Breast epithelium (tissue), 4 donors: ENCODE measurements around the gene SDCBP2. TPM values are rescaled to one million over a fixed set of nuclear protein-coding genes. Genes with fewer than 3 reads are reported as not detected.

Experiments used
- DNase-seq, 2 donors: peaks; one replicate each; pipeline ENCODE4 v3.0.0-alpha.2; 2019; ENCODE audit warnings: low spot score in 2 of 2
- H3K27ac ChIP-seq, 2 donors: fragments of 200-600 bp; sonication (generic) in 1 of 2; one replicate each; pipeline ENCODE4 v1.5.1; 2016 to 2019; ENCODE audit warnings: mild to moderate bottlenecking in 1 of 2
- H3K27me3 ChIP-seq, 2 donors: fragments of 200-600 bp; sonication (generic) in 1 of 2; one replicate each; pipeline versions ENCODE4 v1.5.1 to v1.6.0; 2017 to 2019; ENCODE audit warnings: control low read depth in 1 of 2, mild to moderate bottlenecking in 1 of 2
- H3K36me3 ChIP-seq: fragments of 200-600 bp; one replicate; pipeline ENCODE4 v1.5.1; 2019
- H3K4me1 ChIP-seq, 2 donors: fragments of 200-600 bp; sonication (generic); one replicate each; pipeline ENCODE4 v1.5.1; 2016 to 2019; ENCODE audit warnings: control low read depth in 1 of 2
- H3K4me3 ChIP-seq, 3 donors: fragments of 200-600 bp; sonication (generic); 1 replicate in 2 of 3; 2 replicates in 1 of 3; pipeline ENCODE4 v1.5.1; 2016 to 2019; ENCODE audit warnings: mild to moderate bottlenecking in 3 of 3, moderate library complexity in 2 of 3
- H3K9me3 ChIP-seq, 2 donors: fragments of 200-600 bp; sonication (generic) in 1 of 2; one replicate each; pipeline ENCODE4 v1.5.1; 2016 to 2019; ENCODE audit warnings: control low read depth in 1 of 2
- POLR2A ChIP-seq: fragments of 450-650 bp; IDR thresholded peaks from one replicate; pipeline ENCODE4 v1.6.1; 2016; ENCODE audit warnings: antibody characterized with exemption, mild to moderate bottlenecking, moderate library complexity
- POLR2AphosphoS5 ChIP-seq, 3 donors: sonication (generic); formaldehyde crosslinking; IDR thresholded peaks; one replicate each; pipeline ENCODE4 v1.6.1; 2017; ENCODE audit warnings: antibody characterized with exemption in 3 of 3
- intact Hi-C: fragments of 100-400 bp; cut with DNase I; formaldehyde crosslinking; loops from one replicate; pipeline ENCODE4 v1.15.1; 2023; ENCODE audit warnings: low total_unique reads
- total RNA-seq, 3 donors: library from RNA; depleted of rRNA; stranded (reverse); fragments of >200 nt; gene quantifications; one replicate each; pipeline ENCODE4 v1.1.0, GENCODE V29; 2016
- TF ChIP-seq, protein P1 (sequence below), 3 donors: fragments of 450-650 bp; IDR thresholded peaks; one replicate each; pipeline ENCODE4 v1.5.1; 2016 to 2017; ENCODE audit warnings: antibody characterized with exemption in 3 of 3, mild to moderate bottlenecking in 3 of 3, moderate library complexity in 3 of 3

SDCBP2 gene
- total RNA-seq, 3 donors from 2014 or later, result 5.0 to 10.8 (median 9.8) TPM

DNA sequence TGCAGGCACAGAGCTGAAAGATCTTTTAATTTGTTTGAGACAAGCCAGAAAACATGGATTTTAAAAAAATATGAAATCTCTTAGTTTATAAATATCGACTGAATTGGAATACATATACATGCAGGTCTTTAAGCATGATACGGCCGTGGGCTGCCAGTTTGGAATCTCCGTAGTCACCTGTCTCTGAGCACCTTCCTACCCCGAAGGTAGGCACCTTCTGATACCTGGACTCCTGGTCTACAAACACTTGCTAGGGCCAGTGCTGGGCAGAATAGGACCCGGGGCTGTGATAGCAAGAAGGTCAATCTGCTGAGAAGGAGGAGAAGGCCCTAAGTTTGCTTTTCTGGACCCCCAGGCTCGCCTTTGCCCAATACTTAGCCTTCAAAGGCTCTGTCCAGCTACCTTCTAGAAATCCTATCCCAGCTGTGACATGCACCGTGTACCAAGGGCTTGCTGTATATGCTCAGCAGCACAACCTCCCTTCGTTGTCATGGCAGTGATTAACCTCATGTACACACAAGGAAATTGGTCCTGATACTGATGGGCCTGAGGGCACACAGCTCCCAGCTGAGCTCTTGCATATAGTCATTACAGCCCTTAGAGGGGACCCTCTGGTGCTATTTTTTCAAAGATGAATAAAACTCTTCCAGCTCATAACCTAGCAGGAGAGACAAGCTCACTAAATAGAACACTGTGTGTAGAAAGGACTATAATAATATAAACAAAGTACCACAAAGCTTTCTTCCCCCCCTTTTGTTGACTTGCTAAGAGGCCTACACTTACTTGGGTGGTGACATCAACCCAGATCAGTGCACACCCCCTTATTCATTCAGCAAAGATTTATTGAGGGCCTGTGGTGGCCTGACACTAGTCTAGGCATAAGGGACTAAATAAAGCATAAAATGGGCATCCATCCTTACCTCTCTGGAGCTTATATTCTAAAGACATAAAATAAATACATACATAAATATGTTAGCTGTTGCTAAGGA is 45.1 kb downstream of the SDCBP2 start:
- intact Hi-C loops, result no loop called here
- no peaks in the 10 kb centered on the region for H3K9me3 ChIP-seq
- H3K27me3 ChIP-seq, result no peaks in the 10 kb centered on the region
- no peak overlapping the region for H3K27ac ChIP-seq
- no peak for DNase-seq
- no peaks in the 10 kb centered on the region for H3K4me1 ChIP-seq
- H3K36me3 ChIP-seq, result no peaks in the 10 kb centered on the region
- H3K4me3 ChIP-seq, result no peak overlapping the region
- TF ChIP-seq POLR2AphosphoS5 (IDR thresholded peaks at IDR 0.05) (no peak), POLR2A (no peak)
- TF ChIP-seq, protein P1, sequence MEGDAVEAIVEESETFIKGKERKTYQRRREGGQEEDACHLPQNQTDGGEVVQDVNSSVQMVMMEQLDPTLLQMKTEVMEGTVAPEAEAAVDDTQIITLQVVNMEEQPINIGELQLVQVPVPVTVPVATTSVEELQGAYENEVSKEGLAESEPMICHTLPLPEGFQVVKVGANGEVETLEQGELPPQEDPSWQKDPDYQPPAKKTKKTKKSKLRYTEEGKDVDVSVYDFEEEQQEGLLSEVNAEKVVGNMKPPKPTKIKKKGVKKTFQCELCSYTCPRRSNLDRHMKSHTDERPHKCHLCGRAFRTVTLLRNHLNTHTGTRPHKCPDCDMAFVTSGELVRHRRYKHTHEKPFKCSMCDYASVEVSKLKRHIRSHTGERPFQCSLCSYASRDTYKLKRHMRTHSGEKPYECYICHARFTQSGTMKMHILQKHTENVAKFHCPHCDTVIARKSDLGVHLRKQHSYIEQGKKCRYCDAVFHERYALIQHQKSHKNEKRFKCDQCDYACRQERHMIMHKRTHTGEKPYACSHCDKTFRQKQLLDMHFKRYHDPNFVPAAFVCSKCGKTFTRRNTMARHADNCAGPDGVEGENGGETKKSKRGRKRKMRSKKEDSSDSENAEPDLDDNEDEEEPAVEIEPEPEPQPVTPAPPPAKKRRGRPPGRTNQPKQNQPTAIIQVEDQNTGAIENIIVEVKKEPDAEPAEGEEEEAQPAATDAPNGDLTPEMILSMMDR (IDR thresholded peaks at IDR 0.05), result no peak

DNA sequence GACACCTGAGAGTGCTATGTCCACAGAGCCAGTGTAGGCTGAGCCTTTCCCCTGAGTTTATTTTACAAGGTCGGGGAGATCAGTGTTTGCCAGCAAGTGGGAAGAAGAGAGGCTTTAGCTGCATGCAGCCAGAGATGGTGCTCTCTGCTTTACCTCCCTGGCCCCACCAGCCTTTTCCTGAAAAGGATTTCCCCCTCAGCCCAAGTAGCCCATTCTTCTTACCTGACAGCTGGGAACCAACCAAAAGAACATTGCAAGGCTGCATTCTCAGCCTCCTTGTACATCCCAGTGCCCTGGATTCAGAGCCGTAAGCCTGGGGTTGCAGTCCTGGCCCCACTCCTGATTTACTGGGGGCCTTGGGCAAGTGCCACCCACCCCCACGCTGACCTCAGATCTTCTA is 46.0 kb downstream of the SDCBP2 start:
- Histone ChIP-seq H3K27me3 (no peaks in the 10 kb centered on the region), H3K9me3 (no peaks in the 10 kb centered on the region), H3K4me3 (no peak overlapping the region), H3K36me3 (no peaks in the 10 kb centered on the region), H3K27ac (no peak overlapping the region), H3K4me1 (no peaks in the 10 kb centered on the region)
- DNase-seq, result no peak
- TF ChIP-seq POLR2A, result no peak
- TF ChIP-seq, protein P1 (IDR thresholded peaks at IDR 0.05), result no peak
- TF ChIP-seq POLR2AphosphoS5 (IDR thresholded peaks at IDR 0.05), result no peak
- intact Hi-C loops, result no loop called here

DNA sequence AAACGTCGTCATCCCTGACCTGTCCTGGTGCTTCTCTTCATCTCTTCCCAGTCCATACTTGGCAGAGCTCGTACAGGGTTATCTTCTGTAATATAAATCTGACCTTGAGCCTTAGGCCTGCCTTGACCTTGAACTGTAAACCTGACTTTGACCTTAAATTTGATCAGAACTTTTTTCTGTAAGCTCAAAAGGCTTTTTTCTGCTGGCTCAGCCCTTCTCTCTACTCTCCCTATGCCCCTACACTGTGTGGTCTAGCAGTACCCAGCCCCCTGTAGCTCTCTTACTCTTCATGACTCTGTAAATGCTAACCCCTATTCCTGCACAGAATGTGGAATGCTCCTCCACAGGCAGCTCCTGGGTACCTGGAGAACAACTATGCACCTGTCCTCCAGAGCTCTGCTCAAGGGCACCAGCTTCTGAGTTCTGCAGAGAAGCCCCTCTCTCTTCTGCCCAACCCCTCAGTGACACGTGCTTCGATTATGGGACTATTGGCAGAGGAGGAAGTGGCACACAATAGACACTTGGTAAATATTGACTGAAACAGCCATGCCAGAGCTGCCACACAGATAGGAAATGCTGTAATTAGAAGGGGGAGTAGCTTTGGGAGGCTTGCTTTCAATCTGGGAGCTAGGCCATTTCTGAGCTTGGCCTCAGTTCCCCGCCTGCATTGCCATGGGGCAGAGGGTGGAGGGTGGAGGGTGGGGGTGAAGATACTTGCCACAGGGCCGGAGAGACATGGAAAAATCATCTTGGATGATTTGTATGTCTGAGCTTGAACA is 47.5 kb downstream of the SDCBP2 start:
- DNase-seq, result peak in 1 of 2 donors; percentile 2
- Histone ChIP-seq H3K27ac (no peak overlapping the region), H3K36me3 (no peaks in the 10 kb centered on the region), H3K27me3 (no peaks in the 10 kb centered on the region), H3K4me1 (no peaks in the 10 kb centered on the region), H3K9me3 (no peaks in the 10 kb centered on the region), H3K4me3 (no peak overlapping the region)
- TF ChIP-seq POLR2A, result no peak
- TF ChIP-seq, protein P1 (IDR thresholded peaks at IDR 0.05), result no peak
- no peak for TF ChIP-seq POLR2AphosphoS5 (IDR thresholded peaks at IDR 0.05)
- intact Hi-C loops, result no loop called here

GRCh38 chr20:1280195-1281102 is 48.5 kb downstream of the SDCBP2 start:
- H3K4me3 ChIP-seq, result no peak overlapping the region
- H3K4me1 ChIP-seq, result no peaks in the 10 kb centered on the region
- no peaks in the 10 kb centered on the region for H3K27me3 ChIP-seq
- H3K36me3 ChIP-seq, result no peaks in the 10 kb centered on the region
- intact Hi-C loops, result no loop called here
- DNase-seq, result peak in 1 of 2 donors; percentile 7
- no peak for TF ChIP-seq POLR2AphosphoS5 (IDR thresholded peaks at IDR 0.05)
- no peak for TF ChIP-seq POLR2A
- TF ChIP-seq, protein P1 (IDR thresholded peaks at IDR 0.05), result no peak
- no peaks in the 10 kb centered on the region for H3K9me3 ChIP-seq
- H3K27ac ChIP-seq, result no peak overlapping the region
